ENCODE results near the gene KRTAP4-16. TPM values are rescaled to one million over a fixed set of nuclear protein-coding genes. Genes with fewer than 3 reads are reported as not detected.
"Not testable (repeated sequence)": the region's sequence is repeated elsewhere in the genome, so short reads cannot be mapped to it uniquely, and the experiment has no call there.

KRTAP4-16 gene
- total RNA-seq, 1 donor from 2014 or later: not detected

- DNase-seq (ENCODE audit: extremely low read depth, low read depth, low spot score): peak; percentile 39
Measured at GRCh38 chr17:41119696-41120690, 18.0 kb upstream of the KRTAP4-16 start.

- no peak for DNase-seq (ENCODE audit: extremely low read depth, low read depth, low spot score)
Measured at GRCh38 chr17:41118721-41119120, 16.7 kb upstream of the KRTAP4-16 start.

GRCh38 chr17:41117846-41118386, 15.9 kb upstream of the KRTAP4-16 start, which contains the start of gene KRTAP4-11:
Gene KRTAP4-11 (minus strand): TSS chr17:41118373. CDS start chr17:41118315, 58 bp downstream.
- DNase-seq (ENCODE audit: extremely low read depth, low read depth, low spot score): not testable (repeated sequence)

GRCh38 chr17:41116297-41116696, 14.3 kb upstream of the KRTAP4-16 start:
- DNase-seq (ENCODE audit: extremely low read depth, low read depth, low spot score): no peak

- DNase-seq (ENCODE audit: extremely low read depth, low read depth, low spot score): no peak
Measured at GRCh38 chr17:41111151-41111885, 9.3 kb upstream of the KRTAP4-16 start.

- not testable (repeated sequence) for DNase-seq (ENCODE audit: extremely low read depth, low read depth, low spot score)
Measured at GRCh38 chr17:41108728-41109386, 6.8 kb upstream of the KRTAP4-16 start.

- no peak for DNase-seq (ENCODE audit: extremely low read depth, low read depth, low spot score)
Measured at GRCh38 chr17:41107941-41108450, 6.0 kb upstream of the KRTAP4-16 start.

- DNase-seq (ENCODE audit: extremely low read depth, low read depth, low spot score): not testable (repeated sequence)
Measured at GRCh38 chr17:41105347-41105746, 3.3 kb upstream of the KRTAP4-16 start, which contains the start of gene KRTAP4-9. Gene KRTAP4-9 (plus strand): TSS chr17:41105389. CDS start chr17:41105389, 0 bp downstream.

- not testable (repeated sequence) for DNase-seq (ENCODE audit: extremely low read depth, low read depth, low spot score)
Measured at GRCh38 chr17:41104386-41105038, 2.5 kb upstream of the KRTAP4-16 start.

- DNase-seq (ENCODE audit: extremely low read depth, low read depth, low spot score): no peak
Measured at GRCh38 chr17:41103896-41104295, 1.9 kb upstream of the KRTAP4-16 start.

GRCh38 chr17:41099682-41100480, 2.1 kb downstream of the KRTAP4-16 start:
- DNase-seq (ENCODE audit: extremely low read depth, low read depth, low spot score): peak; percentile 22

GRCh38 chr17:41098481-41098880, 3.5 kb downstream of the KRTAP4-16 start:
- no peak for DNase-seq (ENCODE audit: extremely low read depth, low read depth, low spot score)

- no peak for DNase-seq (ENCODE audit: extremely low read depth, low read depth, low spot score)
Measured at GRCh38 chr17:41098042-41098441, 4.0 kb downstream of the KRTAP4-16 start, which contains the start of gene KRTAP4-8. Gene KRTAP4-8 (minus strand): TSS chr17:41098142. CDS start chr17:41098084, 58 bp downstream.

- no peak for DNase-seq (ENCODE audit: extremely low read depth, low read depth, low spot score)
Measured at GRCh38 chr17:41096055-41096454, 6.0 kb downstream of the KRTAP4-16 start.

GRCh38 chr17:41088760-41089352, 13.2 kb downstream of the KRTAP4-16 start:
- not testable (repeated sequence) for DNase-seq (ENCODE audit: extremely low read depth, low read depth, low spot score)

- not testable (repeated sequence) for DNase-seq (ENCODE audit: extremely low read depth, low read depth, low spot score)
Measured at GRCh38 chr17:41084100-41084856, 17.7 kb downstream of the KRTAP4-16 start, which contains the start of gene KRTAP4-7. Gene KRTAP4-7 (plus strand): TSS chr17:41084150. CDS start chr17:41084207, 57 bp downstream.

- DNase-seq (ENCODE audit: extremely low read depth, low read depth, low spot score): not testable (repeated sequence)
Measured at GRCh38 chr17:41083427-41083826, 18.6 kb downstream of the KRTAP4-16 start.

Data from glomerular endothelial cell (primary cell).